ENCODE measurements around the gene PTPRD.

DNA sequence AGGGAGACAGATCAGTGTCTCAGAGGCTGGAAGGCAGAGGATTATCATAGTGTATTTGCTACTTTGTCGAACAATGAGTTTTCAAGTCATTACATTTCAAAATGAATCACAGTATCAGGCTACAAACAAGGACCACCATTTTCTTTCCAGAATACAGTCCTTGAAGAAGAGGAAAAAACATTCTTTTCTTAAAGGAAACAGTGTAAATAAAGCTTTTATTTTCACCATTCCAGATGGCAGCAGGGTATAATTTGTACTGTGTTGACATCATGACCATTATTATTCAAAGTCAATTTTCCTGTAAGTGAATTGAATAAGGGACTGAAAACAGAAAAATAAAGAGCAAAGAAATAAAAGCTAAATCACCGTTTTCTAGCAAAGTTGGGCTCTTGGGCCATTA is 2076.0 kb downstream of the PTPRD start:
- no peak for TF ChIP-seq POLR2A (IDR thresholded peaks at IDR 0.05; ENCODE audit: borderline replicate concordance, extremely low read depth, insufficient read depth, insufficient read length)
- TF ChIP-seq POLR2AphosphoS5 (IDR thresholded peaks at IDR 0.05; ENCODE audit: low read depth, low read length): no peak
- no peak for TF ChIP-seq CTCF (IDR thresholded peaks at IDR 0.05 in 2 of 3, conservative IDR thresholded peaks at IDR 0.05 in 1 of 3; ENCODE audit: borderline replicate concordance in 1 of 3, insufficient read depth in 1 of 3, low read depth in 2 of 3, low read length in 2 of 3)
- TF ChIP-seq SP1 (IDR thresholded peaks at IDR 0.05; ENCODE audit: low read depth): no peak
- TF ChIP-seq YY1 (IDR thresholded peaks at IDR 0.05; ENCODE audit: extremely low read depth, insufficient replicate concordance, low read depth, low read length): no peak
- no peak for TF ChIP-seq CEBPB (IDR thresholded peaks at IDR 0.05; ENCODE audit: low read depth)
- TF ChIP-seq ZNF274 (IDR thresholded peaks at IDR 0.05; ENCODE audit: low read depth, low read length): no peak
- no peak for TF ChIP-seq EZH2 (IDR thresholded peaks at IDR 0.05)
- TF ChIP-seq JUND (IDR thresholded peaks at IDR 0.05): no peak
- no peak for TF ChIP-seq EZH2phosphoT487 (IDR thresholded peaks at IDR 0.05; ENCODE audit: borderline replicate concordance)
